Thyroid gland (tissue), 4 donors: ENCODE results near the gene KCNIP4.

Experiments
- POLR2A ChIP-seq, 2 donors: fragments of 450-650 bp; IDR thresholded peaks; one replicate each; pipeline ENCODE4 v1.6.1; 2017; ENCODE audit warnings: antibody characterized with exemption in 2 of 2, mild to moderate bottlenecking in 2 of 2, moderate library complexity in 1 of 2
- TF ChIP-seq, protein P1 (sequence below), 6 experiments: fragments of 200-600 bp in 3 of 6; fragments of 450-650 bp in 3 of 6; sonication (generic) in 3 of 6; IDR thresholded peaks; one replicate each; pipeline ENCODE4 v1.5.1; 2016 to 2019; ENCODE audit warnings: antibody characterized with exemption in 6 of 6, mild to moderate bottlenecking in 2 of 6, inconsistent platforms in 1 of 6, moderate library complexity in 1 of 6

DNA sequence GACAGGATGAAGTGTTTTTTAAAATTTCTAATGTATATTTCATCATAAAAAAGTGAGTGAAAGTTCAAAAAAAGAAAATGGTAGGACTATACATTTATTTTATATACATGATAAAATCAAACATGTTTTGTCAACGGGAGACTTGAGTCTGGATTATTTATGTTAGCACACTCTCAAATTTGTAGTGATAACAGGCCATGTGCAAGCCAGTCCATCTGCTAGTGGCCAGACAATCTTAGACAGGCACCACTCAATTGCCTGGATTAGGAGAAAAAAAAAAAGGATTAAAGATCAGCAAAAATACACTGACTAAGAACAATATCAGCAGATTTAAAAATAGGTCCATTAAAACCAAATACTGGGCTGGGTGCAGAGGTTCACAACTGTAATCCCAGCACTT, 71.9 kb downstream of the KCNIP4 start:
- TF ChIP-seq, protein P1, sequence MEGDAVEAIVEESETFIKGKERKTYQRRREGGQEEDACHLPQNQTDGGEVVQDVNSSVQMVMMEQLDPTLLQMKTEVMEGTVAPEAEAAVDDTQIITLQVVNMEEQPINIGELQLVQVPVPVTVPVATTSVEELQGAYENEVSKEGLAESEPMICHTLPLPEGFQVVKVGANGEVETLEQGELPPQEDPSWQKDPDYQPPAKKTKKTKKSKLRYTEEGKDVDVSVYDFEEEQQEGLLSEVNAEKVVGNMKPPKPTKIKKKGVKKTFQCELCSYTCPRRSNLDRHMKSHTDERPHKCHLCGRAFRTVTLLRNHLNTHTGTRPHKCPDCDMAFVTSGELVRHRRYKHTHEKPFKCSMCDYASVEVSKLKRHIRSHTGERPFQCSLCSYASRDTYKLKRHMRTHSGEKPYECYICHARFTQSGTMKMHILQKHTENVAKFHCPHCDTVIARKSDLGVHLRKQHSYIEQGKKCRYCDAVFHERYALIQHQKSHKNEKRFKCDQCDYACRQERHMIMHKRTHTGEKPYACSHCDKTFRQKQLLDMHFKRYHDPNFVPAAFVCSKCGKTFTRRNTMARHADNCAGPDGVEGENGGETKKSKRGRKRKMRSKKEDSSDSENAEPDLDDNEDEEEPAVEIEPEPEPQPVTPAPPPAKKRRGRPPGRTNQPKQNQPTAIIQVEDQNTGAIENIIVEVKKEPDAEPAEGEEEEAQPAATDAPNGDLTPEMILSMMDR (IDR thresholded peaks at IDR 0.05), result no peak
- no peak for TF ChIP-seq POLR2A (IDR thresholded peaks at IDR 0.05)
